NT2/D1 (cell line): ENCODE results near the gene CHD5.

Experiments
- DNase-seq: peaks from one replicate; pipeline ENCODE4 v3.0.0-alpha.2; 2011; ENCODE audit warnings: low read depth, low spot score
- H3K27me3 ChIP-seq: 2 replicates; pipeline ENCODE4 v1.6.0; 2011; ENCODE audit warnings: mild to moderate bottlenecking; ENCODE audit not compliant: insufficient read length, insufficient read depth
- H3K36me3 ChIP-seq: 2 replicates; pipeline ENCODE4 v1.6.1; 2011; ENCODE audit warnings: mild to moderate bottlenecking, low read length, mixed read lengths; ENCODE audit not compliant: insufficient read depth, insufficient read length
- H3K4me1 ChIP-seq: 2 replicates; pipeline ENCODE4 v1.5.1; 2011; ENCODE audit not compliant: insufficient read depth, insufficient read length
- H3K4me3 ChIP-seq: 2 replicates; pipeline ENCODE4 v1.5.1; 2011; ENCODE audit warnings: low read depth; ENCODE audit not compliant: insufficient read length
- H3K9ac ChIP-seq: 2 replicates; pipeline ENCODE4 v1.6.0; 2011; ENCODE audit warnings: low read depth; ENCODE audit not compliant: insufficient read length
- H3K9me3 ChIP-seq: 2 replicates; pipeline ENCODE4 v1.5.1; 2011; ENCODE audit warnings: mild to moderate bottlenecking, low read length; ENCODE audit not compliant: insufficient read depth
- SUZ12 ChIP-seq: IDR thresholded peaks from 2 replicates; pipeline ENCODE4 v1.6.1; 2011; ENCODE audit not compliant: insufficient read length, insufficient read depth; ENCODE audit errors: extremely low read depth
- YY1 ChIP-seq: IDR thresholded peaks from 2 replicates; pipeline ENCODE4 v1.6.1; 2011; ENCODE audit not compliant: insufficient read length, insufficient read depth
- ZNF274 ChIP-seq: IDR thresholded peaks from 2 replicates; pipeline ENCODE4 v1.6.1; 2011; ENCODE audit warnings: mild to moderate bottlenecking, low read depth, low read length

CHD5 gene

DNA sequence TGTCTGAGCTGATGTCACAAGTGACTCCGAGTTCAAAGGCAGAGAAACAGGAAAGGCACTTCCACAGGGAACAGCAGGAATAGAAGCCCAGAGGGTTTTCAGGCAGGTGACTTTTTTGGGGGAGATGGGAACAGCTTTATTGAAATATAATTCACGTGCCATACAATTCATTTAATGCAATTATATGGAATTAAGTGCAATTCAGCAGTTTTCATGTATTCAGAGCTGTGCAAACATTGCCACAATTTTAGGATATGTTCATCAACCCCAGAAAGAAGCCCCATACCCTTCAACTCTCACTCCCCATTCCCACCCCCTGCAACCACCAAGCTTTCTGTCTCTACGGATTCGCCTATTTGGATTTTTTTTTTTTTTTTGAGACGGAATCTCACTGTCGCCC lies 117.5 kb downstream of the CHD5 start:
- Histone ChIP-seq H3K4me3 (no peak overlapping the region), H3K9ac (no peak overlapping the region), H3K9me3 (no peaks in the 10 kb centered on the region), H3K4me1 (no peaks in the 10 kb centered on the region), H3K27me3 (no peaks in the 10 kb centered on the region), H3K36me3 (no peaks in the 10 kb centered on the region)
- DNase-seq: no peak
- TF ChIP-seq SUZ12: no peak
- TF ChIP-seq ZNF274: no peak
- TF ChIP-seq YY1: no peak

DNA sequence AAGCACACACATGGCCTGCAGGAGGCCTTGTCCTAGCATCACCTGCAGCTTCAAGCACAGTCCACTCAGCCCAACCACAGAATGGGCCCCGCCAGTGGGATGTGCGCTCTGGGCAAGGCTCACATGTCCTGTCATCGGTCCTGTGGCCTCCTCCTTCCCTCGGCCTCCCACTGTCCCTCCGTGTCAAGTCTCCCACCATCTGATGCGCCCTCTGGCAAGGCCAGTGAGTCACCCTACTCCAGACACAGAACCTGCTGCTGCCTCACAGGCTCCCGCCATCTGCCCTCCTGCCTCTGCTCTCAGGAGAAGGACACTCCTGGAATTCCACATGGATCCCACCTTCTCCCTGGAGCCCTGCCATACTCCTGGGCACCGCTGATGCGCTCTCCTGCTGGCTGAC lies 120.3 kb downstream of the CHD5 start:
- no peak for DNase-seq
- no peaks in the 10 kb centered on the region for H3K9me3 ChIP-seq
- H3K4me3 ChIP-seq: no peak overlapping the region
- no peaks in the 10 kb centered on the region for H3K4me1 ChIP-seq
- H3K27me3 ChIP-seq: no peaks in the 10 kb centered on the region
- H3K36me3 ChIP-seq: no peaks in the 10 kb centered on the region
- TF ChIP-seq YY1 (no peak), ZNF274 (no peak), SUZ12 (no peak)
- H3K9ac ChIP-seq: no peak overlapping the region

DNA sequence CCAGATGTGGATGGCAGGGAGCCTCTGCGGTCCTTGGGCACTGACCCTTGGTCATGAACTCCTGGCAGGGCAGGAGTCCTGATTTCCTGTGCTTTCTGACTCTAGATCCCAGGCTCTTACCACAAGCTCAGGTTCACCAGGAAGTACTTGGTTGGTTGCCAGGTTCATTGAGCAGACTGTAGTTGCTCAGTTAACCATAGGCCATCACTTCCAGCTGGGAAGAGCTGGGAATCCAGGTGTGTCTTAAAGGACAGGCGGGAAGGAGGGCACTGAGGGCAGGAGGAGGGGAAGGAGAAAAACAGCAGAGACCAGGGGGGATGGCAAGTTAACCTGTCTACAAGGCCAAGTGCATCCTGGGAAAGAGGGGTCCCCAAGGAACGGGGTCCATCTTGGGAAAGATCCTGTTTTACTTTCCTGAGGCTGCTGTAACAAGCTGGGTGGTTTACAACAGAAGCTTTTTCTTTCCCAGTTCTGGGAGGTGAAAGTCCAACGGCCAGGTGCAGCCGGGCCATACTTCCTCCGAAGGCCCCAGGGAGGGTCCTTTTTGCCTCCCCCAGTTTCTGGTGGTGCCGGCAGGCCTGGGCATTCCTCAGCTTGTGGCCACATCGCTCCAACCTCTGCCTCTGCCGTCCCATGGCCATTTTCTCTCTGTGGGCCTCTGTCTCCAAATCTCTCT lies 122.8 kb downstream of the CHD5 start:
- Histone ChIP-seq H3K4me1 (no peaks in the 10 kb centered on the region), H3K9me3 (no peaks in the 10 kb centered on the region), H3K27me3 (no peaks in the 10 kb centered on the region), H3K4me3 (no peak overlapping the region), H3K36me3 (no peaks in the 10 kb centered on the region), H3K9ac (no peak overlapping the region)
- DNase-seq: no peak
- no peak for TF ChIP-seq ZNF274
- no peak for TF ChIP-seq SUZ12
- TF ChIP-seq YY1: no peak

DNA sequence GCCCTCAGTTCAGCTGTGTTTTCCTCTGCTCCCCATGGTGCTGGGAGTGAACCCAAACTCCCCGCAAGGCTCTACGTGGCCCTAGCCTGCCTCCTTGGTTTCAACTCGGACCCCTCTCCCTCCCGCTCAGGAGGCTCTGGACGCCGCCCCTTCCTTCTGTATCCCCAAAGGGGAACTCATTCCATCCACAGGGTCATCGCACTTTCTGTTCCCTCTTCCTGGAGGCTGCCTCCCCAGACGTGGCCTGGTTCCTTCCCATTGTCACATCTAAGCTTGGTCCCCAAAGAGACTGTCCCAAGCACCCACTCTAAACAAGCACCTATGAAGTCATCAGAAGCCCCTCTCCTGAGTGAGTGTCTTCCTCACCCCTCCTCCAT lies 123.6 kb downstream of the CHD5 start:
- no peaks in the 10 kb centered on the region for H3K4me1 ChIP-seq

DNA sequence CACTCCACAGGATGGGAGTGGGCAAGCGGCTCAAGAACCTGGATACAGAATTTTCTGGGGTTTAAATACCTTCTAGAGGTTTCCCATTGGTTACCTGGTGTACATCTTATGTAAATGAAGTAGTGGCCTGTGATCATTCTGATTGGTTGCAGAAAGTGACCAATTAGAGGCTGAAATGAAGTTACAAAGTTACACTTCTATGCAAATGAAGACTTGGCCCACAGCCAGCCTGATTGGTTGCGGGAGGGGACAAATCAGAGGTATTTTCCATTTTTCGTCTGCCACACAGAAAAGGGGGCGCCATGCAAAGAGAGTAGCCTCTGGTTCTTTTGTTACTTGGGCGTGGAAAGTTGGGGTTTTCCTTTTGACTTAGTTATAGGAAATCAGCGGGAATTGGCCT lies 125.5 kb downstream of the CHD5 start:
- Histone ChIP-seq H3K27me3 (no peaks in the 10 kb centered on the region), H3K9ac (no peak overlapping the region), H3K4me1 (no peaks in the 10 kb centered on the region), H3K9me3 (no peaks in the 10 kb centered on the region), H3K36me3 (no peaks in the 10 kb centered on the region), H3K4me3 (no peak overlapping the region)
- TF ChIP-seq ZNF274: no peak
- TF ChIP-seq SUZ12: no peak
- no peak for TF ChIP-seq YY1
- DNase-seq: no peak

More for the DNA sequence above, 123.6 kb downstream of the CHD5 start:
- Histone ChIP-seq H3K27me3 (no peaks in the 10 kb centered on the region), H3K9me3 (no peaks in the 10 kb centered on the region), H3K4me3 (no peak overlapping the region), H3K9ac (no peak overlapping the region), H3K36me3 (no peaks in the 10 kb centered on the region)
- TF ChIP-seq SUZ12: no peak
- no peak for TF ChIP-seq YY1
- TF ChIP-seq ZNF274: no peak
- DNase-seq: no peak

DNA sequence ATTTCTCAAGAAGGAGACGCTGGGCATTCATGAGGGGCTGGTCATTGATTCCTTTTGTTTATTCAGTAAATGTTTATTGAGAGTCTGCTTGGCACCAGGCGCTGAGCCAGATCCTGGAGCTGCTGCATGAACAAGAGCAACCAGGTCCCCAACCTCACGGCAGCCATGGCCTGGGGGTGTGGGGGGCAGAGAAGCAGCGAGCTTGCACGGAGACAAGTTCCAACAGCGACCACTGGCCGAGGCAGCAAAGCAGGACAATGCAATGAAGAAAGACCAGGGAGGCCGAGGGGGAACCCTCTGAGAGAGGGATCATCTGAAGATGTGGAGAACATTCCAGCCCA lies 126.9 kb downstream of the CHD5 start:
- no peak for TF ChIP-seq YY1
- TF ChIP-seq ZNF274: no peak
- no peak for TF ChIP-seq SUZ12
- no peaks in the 10 kb centered on the region for H3K4me1 ChIP-seq
- no peak for DNase-seq

GRCh38 chr1:6052543-6053205 lies 127.4 kb downstream of the CHD5 start:
- DNase-seq: peak; percentile 36
- TF ChIP-seq YY1 (no peak), SUZ12 (no peak), ZNF274 (no peak)
- H3K27me3 ChIP-seq: no peaks in the 10 kb centered on the region
- H3K4me1 ChIP-seq: no peaks in the 10 kb centered on the region
- no peaks in the 10 kb centered on the region for H3K9me3 ChIP-seq
- H3K4me3 ChIP-seq: no peak overlapping the region
- H3K36me3 ChIP-seq: no peaks in the 10 kb centered on the region
- no peak overlapping the region for H3K9ac ChIP-seq

More for the DNA sequence above, 126.9 kb downstream of the CHD5 start:
- Histone ChIP-seq H3K9me3 (no peaks in the 10 kb centered on the region), H3K4me3 (no peak overlapping the region), H3K36me3 (no peaks in the 10 kb centered on the region), H3K27me3 (no peaks in the 10 kb centered on the region), H3K9ac (no peak overlapping the region)
